ENCODE results near the gene SIAE.

SIAE gene

DNA sequence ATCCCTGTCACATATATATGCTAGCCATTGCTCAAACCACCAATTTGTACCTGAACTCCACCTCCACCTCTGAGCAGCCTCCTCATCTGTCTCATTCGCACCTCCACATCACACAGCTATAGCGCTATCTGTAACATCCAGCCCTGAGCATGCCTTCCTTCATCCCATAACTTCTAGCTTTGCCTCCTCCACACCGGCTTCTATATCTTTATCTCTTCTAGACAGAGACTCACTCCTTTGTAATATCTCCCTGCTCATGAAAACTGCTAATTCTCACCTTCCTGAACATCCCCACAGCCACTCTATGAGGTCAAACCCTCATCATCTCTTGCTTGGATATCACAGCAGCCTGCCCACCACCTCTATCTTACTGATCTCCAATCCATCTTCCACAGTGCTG is 5.9 kb downstream of the SIAE start:
- in situ Hi-C loops (cut with MboI; ENCODE audit: low sequenced_read_pairs): no loop called here

DNA sequence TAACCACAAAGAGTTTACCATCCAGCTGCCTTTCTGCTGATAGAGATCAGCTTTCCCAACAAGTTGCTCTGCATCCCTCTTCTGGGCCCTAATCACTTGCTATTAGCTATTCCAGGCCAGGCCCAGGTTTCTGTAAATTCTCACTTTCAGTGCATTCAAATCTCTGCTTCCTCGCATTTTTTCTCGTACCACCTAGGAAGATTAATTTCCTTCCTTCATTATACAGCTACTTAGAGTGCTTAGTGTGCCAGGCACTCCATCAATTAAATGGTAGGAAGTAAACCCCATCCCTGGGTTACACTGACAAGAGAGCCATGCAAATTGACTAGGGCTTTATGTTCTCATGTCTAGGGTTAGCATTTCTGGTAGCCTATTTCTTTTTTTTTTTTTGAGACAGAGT is 9.7 kb downstream of the SIAE start:
- in situ Hi-C loops (cut with MboI; ENCODE audit: low sequenced_read_pairs): no loop called here

DNA sequence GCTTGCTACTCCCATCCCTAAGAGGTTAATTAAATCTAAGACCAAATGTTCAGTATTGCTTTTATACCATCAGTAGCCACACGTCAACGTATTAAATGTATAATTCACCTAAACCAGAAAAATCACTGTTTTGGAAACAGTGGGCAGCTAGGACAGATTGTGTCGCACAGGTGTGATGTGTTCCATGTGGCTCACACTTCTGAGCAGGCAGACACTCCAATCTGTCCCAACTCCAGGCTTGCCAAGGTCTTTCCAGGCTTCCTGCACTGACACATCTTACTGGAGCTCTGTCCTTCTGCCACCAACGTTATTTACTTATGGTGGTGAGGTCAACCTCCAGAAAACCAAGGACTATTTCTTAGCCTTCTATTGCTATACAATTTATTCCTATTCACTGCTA is 11.4 kb downstream of the SIAE start:
- in situ Hi-C loops (cut with MboI; ENCODE audit: low sequenced_read_pairs): no loop called here

- in situ Hi-C loops (cut with MboI; ENCODE audit: low sequenced_read_pairs): no loop called here
Measured at GRCh38 chr11:124661553-124661952, 12.0 kb downstream of the SIAE start.

DNA sequence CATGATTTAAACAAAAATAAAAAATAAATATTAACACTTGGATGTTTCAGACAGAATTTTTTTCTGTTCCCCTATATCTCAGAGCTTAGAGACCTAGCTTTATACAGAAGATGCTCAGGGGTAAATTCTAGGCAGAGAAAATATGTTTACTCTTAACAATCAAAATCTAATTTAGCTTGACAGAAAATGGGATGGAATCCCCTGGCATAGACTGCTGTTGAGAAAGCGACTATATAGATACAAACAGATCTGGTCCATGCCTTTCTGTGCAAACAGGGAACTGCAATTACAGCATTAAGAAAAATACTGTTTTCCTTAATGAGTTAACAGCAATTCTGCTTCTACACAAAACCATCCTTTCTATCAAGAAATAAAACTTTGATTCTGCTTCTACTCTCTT is 14.6 kb downstream of the SIAE start:
- in situ Hi-C loops (cut with MboI; ENCODE audit: low sequenced_read_pairs): no loop called here

DNA sequence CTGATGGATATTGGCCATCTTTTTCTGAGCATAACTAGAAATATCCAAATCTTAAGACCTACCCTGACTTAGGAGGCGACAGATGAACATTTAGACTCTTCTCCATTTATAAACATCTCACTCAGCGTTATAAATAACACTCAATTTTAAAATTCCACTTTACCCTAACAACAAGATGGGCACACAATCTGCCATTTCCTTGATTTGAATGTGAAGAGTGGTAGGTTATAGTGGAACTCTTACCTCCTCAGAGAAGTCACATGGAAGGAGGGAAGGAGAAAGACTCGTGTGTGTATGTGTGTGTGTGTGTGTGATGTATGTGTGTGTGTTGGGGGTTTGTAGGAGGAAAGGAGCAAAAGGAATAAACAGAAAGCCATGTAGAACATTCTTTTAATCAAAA is 15.0 kb downstream of the SIAE start:
- in situ Hi-C loops (cut with MboI; ENCODE audit: low sequenced_read_pairs): no loop called here

DNA sequence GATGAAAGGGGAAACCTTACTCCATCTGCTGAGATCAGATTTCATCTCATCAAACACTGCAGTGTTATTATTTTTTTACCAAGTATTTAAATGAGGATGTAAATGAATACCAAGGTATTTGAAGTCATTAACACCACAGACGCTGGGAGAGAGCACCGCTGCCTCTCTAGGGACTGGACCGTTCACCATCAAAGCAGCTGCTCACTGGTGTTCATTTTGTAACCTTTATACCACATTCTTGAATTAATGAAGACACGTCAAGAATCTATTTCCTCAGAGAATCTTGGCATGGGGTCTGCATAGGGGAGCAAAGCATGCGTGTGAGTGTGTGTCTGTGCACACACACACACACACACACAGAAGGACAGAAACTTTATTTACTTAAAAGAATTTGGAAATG is 15.6 kb downstream of the SIAE start:
- in situ Hi-C loops (cut with MboI; ENCODE audit: low sequenced_read_pairs): no loop called here

- in situ Hi-C loops (cut with MboI; ENCODE audit: low sequenced_read_pairs): no loop called here
Measured at GRCh38 chr11:124656774-124657630, 16.5 kb downstream of the SIAE start.

DNA sequence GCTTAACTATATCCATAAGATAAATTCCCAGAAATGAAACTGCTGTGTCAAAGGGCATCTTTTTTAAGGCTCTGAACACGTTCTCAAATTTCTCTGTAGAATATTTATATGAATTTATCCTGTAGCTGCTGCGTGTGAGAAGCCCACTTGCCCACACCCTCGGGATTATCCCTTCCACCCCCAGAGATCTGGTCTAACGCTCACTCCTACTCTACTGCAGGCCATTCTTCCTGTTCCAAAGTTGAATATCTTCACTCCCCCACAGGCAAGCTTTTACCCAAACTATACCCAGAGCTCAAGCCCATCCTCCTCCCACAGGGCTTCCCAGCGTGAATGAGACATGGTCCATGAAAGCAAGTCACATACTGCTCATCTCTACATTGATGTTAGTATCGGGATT is 24.9 kb downstream of the SIAE start:
- in situ Hi-C loops (cut with MboI; ENCODE audit: low sequenced_read_pairs): no loop called here

DNA sequence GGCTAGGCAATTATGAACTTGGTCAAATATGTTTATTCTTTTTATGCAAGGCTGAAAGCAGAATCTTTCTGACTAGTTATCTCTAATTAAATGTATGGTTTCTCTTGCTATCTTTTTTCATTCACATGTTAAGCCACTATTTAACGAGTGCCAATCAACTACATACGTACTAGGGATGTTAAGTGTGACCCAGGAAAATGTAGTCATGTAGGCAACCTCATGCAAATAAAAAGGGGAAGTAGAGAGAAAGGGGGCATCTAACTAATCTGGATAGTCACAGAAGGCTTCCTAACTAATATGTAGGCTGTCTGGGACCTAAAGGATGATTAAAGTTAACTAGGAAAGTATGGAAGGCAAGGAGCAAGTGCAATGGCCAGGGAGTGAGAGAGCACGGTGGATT is 27.4 kb downstream of the SIAE start:
- in situ Hi-C loops (cut with MboI; ENCODE audit: low sequenced_read_pairs): no loop called here

DNA sequence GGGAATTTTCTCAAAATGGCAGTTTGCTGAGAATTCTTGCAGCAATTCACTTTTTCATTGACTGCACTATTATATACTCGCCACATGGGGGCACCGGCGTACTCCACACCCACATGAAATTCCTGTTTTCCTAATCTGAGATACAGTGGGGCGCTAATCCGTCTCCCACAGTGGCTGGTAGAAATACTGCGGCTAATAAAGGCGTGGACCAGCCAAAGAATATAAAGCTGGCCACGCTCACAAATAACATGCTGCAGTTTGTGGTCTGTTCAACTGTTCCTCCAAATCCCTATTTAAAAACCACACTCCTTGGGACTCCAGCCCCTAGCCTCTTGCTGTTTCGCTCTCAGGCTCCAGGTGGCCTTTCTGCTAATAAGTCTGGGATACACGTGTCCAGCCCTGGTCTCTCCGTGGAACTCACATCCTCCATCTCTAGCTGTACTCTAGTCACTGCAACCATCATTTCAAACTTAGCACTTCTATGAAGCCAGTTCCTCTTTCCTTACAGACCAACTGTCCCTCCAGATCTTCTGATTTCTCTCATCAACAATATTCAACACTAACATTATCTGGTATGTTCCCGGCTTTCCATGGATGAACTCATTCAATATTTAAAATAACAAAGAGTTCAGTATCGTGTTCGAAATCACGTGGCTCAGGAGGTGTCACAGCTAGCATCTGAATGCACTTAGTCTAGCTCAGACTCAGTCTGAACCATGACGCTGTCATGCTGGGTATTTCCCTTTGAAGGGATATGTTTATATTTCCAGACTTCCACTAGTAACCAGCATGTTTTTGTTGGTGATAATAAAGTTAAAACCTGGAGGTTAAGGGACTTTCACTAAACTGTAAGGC is 28.9 kb downstream of the SIAE start:
- in situ Hi-C loops (cut with MboI; ENCODE audit: low sequenced_read_pairs): no loop called here

DNA sequence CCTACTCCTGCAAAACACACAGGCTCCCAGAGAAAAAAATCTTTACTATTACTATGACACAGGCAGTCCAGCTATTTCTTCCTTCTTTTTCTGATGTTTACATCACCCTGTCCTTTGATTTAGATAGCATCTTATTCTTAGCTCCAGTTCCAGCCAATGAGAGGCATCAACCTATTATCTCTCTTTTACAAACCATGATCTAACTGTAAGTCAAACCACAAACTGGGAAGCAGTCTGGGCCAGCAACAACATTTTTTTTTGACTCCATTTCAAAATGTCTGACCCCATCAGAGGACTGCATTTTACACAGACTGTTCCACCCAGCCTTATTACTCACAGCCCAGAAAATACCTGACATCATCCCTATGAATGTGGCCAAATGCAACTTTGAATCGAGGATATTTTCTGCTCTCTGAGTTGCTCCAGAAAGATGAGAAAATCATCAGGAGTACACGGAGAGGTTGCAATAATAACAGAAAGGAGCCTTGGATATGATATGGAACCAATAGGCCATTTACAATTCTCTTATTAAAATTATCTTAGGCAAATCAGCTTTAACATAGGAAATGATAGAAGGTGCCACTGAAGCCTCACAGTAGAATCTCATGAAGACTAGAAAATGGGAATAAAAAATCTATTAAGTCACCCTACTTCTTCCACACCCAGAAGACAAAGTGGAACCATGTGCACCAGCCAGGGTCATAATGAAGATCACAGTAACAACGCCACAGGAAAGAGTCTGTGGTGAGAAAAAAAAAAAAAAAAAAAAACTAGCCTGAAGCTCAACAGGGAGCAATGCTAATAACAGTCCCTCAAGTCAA is 29.7 kb downstream of the SIAE start:
- in situ Hi-C loops (cut with MboI; ENCODE audit: low sequenced_read_pairs): no loop called here

GRCh38 chr11:124643042-124643604 is 30.4 kb downstream of the SIAE start:
- in situ Hi-C loops (cut with MboI; ENCODE audit: low sequenced_read_pairs): no loop called here

- in situ Hi-C loops (cut with MboI; ENCODE audit: low sequenced_read_pairs): no loop called here
Measured at GRCh38 chr11:124642628-124643027, 30.9 kb downstream of the SIAE start.

GRCh38 chr11:124640666-124641065 is 32.9 kb downstream of the SIAE start:
- in situ Hi-C loops (cut with MboI; ENCODE audit: low sequenced_read_pairs): no loop called here

DNA sequence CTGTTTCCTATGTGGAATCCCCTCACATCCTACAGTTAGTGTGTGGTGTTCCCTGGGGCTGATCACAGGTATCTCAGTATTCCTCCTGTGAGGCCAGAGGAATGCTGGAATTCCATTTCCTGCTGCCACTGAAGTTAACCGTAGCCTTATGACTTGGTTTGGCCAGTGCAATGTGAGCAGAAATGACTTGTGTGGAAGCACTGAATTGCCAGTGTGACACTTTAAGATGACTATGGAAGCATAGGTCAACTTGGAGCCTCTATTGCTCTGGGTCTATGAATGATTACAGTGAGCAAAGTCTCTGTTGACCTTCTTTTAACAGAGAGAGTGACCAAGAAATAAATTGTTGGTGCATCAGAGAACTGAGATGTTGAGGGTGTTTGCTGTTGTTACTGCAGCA is 34.4 kb downstream of the SIAE start:
- in situ Hi-C loops (cut with MboI; ENCODE audit: low sequenced_read_pairs): no loop called here

GRCh38 chr11:124638500-124638899 is 35.0 kb downstream of the SIAE start:
- in situ Hi-C loops (cut with MboI; ENCODE audit: low sequenced_read_pairs): no loop called here

DNA sequence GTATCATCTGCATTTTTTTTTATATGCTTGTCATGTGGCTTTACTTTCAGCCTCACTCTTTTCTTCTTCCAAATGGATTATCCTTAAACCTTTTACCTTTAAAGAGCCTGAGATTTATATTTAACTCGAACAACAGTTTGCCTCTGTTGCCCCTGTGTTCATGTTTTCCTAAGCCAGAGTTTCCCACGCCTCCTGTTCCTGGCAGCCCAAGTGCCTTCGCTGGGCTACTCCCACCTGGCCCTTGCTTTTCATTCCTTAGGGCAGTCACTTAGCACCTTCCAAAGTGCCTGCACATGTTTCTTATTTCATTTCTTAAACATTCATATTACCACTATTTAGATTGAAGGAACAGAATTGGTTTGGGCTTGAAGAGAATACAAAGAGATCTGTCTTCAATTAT is 37.6 kb downstream of the SIAE start:
- in situ Hi-C loops (cut with MboI; ENCODE audit: low sequenced_read_pairs): no loop called here

- in situ Hi-C loops (cut with MboI; ENCODE audit: low sequenced_read_pairs): no loop called here
Measured at GRCh38 chr11:124633355-124633754, 40.2 kb downstream of the SIAE start.

- in situ Hi-C loops (cut with MboI; ENCODE audit: low sequenced_read_pairs): no loop called here
Measured at GRCh38 chr11:124629961-124630360, 43.6 kb downstream of the SIAE start.

GRCh38 chr11:124627546-124627945 is 46.0 kb downstream of the SIAE start:
- in situ Hi-C loops (cut with MboI; ENCODE audit: low sequenced_read_pairs): no loop called here

All from HL-60/S4 (cell line).